Caki2 (cell line): ENCODE measurements around the gene MTMR3. TPM values are rescaled to one million over a fixed set of nuclear protein-coding genes. Genes with fewer than 3 reads are reported as not detected.

Source experiments
- total RNA-seq: library from RNA; depleted of rRNA; stranded (reverse); fragments of >200 nt; shearing (Covaris generic); gene quantifications from 2 replicates; pipeline ENCODE4 v1.2.3, GENCODE V29; 2014; ENCODE audit warnings: low replicate concordance; rRNA removed

Gene MTMR3
- total RNA-seq, 1 experiment from 2014 or later = 34.4 TPM

Other genes starting within 250 kb of the MTMR3 start
- not detected in 2 replicates for gene CABP7, start 163.2 kb upstream of the MTMR3 start, total RNA-seq
- gene ZMAT5, start 116.2 kb upstream of the MTMR3 start, total RNA-seq = 31.4 and 78.5 TPM in 2 replicates
- 110 and 135 TPM in 2 replicates for gene UQCR10, start 115.8 kb upstream of the MTMR3 start, total RNA-seq
- gene ASCC2, start 44.9 kb upstream of the MTMR3 start, total RNA-seq = 20.9 and 23.7 TPM in 2 replicates
- gene HORMAD2, start 197.3 kb downstream of the MTMR3 start, total RNA-seq = not detected in 2 replicates